NCI-H146 treated with DMSO at 0.1 percent for 48 hours (cell line): ENCODE results near the gene PRR9.

Source experiments
- DNase-seq: peaks from one replicate; lab custom pipeline; 2025; ENCODE audit not compliant: unreplicated experiment; lab: John Stamatoyannopoulos, UW

PRR9 gene

DNA sequence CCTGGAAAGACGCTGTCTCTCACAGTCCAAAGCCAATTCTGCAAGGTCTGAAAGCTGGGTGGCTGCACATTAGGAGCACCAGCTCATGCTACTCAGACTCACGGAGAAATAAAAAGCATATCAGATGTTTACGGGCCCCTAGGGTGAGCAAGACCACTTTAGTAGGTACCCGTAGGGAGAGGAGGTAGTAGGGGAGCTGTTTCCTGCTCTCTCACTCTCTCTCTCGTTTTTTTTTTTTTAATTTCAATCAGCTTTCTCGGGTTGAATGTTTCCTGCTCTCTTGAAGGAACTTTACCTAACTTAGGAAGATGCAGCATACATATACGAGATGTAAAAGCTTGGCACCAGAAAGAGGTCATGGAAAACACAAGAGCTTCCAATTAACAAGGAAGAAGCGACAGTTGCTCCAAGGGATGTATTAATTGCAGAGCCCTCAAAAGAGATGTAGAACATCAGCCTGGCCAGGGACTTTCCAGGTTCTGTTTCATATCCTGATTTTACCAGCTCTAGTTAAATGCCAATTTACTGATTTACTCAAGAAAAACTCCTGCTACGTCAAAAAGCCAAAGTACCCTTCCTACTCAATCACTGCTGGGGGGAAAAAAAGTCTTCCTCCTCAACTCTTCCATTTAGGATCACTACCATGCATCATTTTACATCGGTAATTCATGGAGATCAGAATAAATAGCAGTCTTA, 45.2 kb downstream of the PRR9 start:
- no peak for DNase-seq

DNA sequence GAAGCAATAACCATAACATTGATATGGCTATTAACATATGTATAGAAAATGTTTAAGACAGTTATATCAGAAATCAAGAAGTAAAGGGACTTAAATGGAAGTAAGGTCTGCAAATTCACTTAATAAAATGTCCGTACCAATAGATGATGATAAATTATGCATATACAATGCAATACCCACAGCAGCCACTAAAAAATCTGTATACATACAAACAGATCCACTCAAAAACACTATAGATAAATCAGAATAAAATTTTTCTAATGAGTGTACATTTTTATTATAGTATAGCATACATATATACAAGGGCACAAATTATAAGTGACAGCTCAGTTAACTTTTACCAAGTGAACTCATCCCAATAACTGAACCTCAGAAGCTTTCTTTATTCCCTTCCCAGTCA, 48.1 kb downstream of the PRR9 start:
- no peak for DNase-seq
